ENCODE measurements around the gene PARP6. TPM values are rescaled to one million over a fixed set of nuclear protein-coding genes. Genes with fewer than 3 reads are reported as not detected.

The PARP6 gene
- total and polyA plus RNA-seq, 9 of the 15 experiments (the other 6 are each of a cell fraction or from before 2014, with no cell fraction given) = 14.8 to 83.2 (median 28.3) TPM

DNA sequence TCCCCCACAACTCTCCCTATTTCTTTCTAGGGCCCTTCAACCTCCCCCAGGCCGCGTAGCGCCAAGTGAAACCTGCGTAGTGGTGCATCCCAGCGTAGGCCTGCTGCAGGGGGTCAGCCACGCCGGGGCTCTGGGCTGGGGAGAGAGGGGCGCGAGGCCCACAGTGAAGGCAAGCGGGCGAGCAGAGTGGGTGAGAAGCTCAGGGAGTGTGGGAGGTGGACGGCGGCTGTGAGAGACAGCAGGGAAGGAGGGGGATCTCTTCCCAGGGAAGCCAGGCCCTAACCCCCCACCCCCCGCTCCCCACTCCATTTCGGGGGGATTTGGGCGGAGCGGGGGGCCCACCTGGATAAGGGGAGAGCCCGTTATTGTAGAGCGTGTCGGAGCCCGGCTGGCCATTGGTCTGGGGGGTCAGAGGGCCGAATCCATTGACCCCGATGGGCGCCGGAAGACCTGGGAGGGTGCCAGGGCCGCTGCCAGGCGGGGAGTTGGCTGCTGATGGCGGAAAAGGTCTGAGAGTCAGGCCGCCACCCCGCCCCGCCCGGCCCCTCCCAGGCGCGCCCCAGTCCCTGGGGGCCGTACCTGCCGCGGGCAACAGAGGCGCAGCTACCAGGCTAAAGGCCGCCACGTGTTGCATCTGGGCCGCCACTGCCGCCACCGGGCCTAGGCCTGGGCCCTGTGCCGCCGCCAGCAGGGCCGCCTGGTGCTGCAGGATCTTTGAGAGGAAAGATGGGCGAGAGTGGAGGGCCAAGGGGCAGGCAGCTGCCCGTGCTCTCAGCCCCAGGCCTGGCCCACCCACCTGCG is 16.6 kb upstream of the PARP6 start:
- Histone ChIP-seq H2AFZ (ENCODE audit: low read depth, low read length) (no peak overlapping the region), H3K4me3 (no peak overlapping the region), H4K20me1 (replicated peaks; ENCODE audit: control insufficient read depth, insufficient read depth, low read length) (peaks cover 4% of the 10 kb centered on the region; the same call in 1 of the 2 replicates), H3K9ac (ENCODE audit: insufficient read depth in 1 of 2, low read depth in 2 of 2, low read length in 2 of 2) (no peak overlapping the region), H3K79me2 (ENCODE audit: control insufficient read depth, insufficient read depth, low read length) (no peaks in the 10 kb centered on the region), H3K4me1 (replicated peaks in 1 of 2; ENCODE audit: control insufficient read depth in 2 of 2, insufficient read depth in 2 of 2, low read length in 2 of 2) (peaks cover 0 to 18% of the 10 kb centered on the region in 2 experiments; a peak in 2 of 5 replicates), H3K9me3 (replicated peaks; ENCODE audit: control insufficient read depth, insufficient read depth, low read depth, low read length) (no peaks in the 10 kb centered on the region), H3K27me3 (ENCODE audit: control insufficient read depth in 2 of 2, insufficient read depth in 2 of 2, low read length in 2 of 2) (peaks cover 48 to 73% of the 10 kb centered on the region in 2 experiments), H3K9me1 (ENCODE audit: control insufficient read depth, insufficient read depth, low read length) (no peaks in the 10 kb centered on the region), H3K36me3 (ENCODE audit: control insufficient read depth, insufficient read depth, low read length) (no peaks in the 10 kb centered on the region), H3K4me2 (ENCODE audit: insufficient read depth, low read length) (no peak overlapping the region), H3K27ac (ENCODE audit: extremely low read depth, low read depth, low read length) (no peak overlapping the region)
- ATAC-seq (no peak), FAIRE-seq (no peak), DNase-seq (ENCODE audit: extremely low read depth in 1 of 4, low spot score in 3 of 4) (no peak)
- in situ Hi-C loops (cut with MboI) (no loop called here), intact Hi-C loops (cut with micrococcal nuclease) (no loop called here)
- no TSS peak for BruUV-seq (replicated peaks)
- ChIA-PET POLR2A (interaction anchor here (0.6 to 1.5 kb wide), 2 partner anchors 18 to 62 kb away, joined by 3 to 4 read pairs; no protein-coding TSS in a partner anchor), CTCF (ENCODE audit: low intra/inter-chr PET ratio) (no interaction called here)
- TF ChIP-seq CHD2 (IDR thresholded peaks at IDR 0.05; ENCODE audit: low read depth, low read length) (no peak), DNMT1 (IDR thresholded peaks at IDR 0.05) (no peak), ATF2 (CRISPR knock-in tag; IDR thresholded peaks at IDR 0.05) (no peak), STAT5B (CRISPR knock-in tag; IDR thresholded peaks at IDR 0.05) (no peak), GABPA (tag; conservative IDR thresholded peaks at IDR 0.05; ENCODE audit: low read depth) (no peak), ELF4 (CRISPR knock-in tag; IDR thresholded peaks at IDR 0.05) (no peak), RBM22 (IDR thresholded peaks at IDR 0.05; ENCODE audit: low read depth, low read length, poor library complexity, severe bottlenecking) (no peak), ZBTB43 (CRISPR knock-in tag; IDR thresholded peaks at IDR 0.05) (no peak), ZNF354B (CRISPR knock-in tag; IDR thresholded peaks at IDR 0.05) (no peak), PCBP2 (IDR thresholded peaks at IDR 0.05; ENCODE audit: low read depth, low read length, poor library complexity, severe bottlenecking) (no peak), SUPT5H (IDR thresholded peaks at IDR 0.05) (no peak), ZNF696 (CRISPR knock-in tag; conservative IDR thresholded peaks at IDR 0.05) (no peak), GABPB1 (CRISPR knock-in tag; IDR thresholded peaks at IDR 0.05) (no peak), TAF9B (IDR thresholded peaks at IDR 0.05; ENCODE audit: partially characterized antibody) (no peak)
- TF ChIP-seq, protein P1, sequence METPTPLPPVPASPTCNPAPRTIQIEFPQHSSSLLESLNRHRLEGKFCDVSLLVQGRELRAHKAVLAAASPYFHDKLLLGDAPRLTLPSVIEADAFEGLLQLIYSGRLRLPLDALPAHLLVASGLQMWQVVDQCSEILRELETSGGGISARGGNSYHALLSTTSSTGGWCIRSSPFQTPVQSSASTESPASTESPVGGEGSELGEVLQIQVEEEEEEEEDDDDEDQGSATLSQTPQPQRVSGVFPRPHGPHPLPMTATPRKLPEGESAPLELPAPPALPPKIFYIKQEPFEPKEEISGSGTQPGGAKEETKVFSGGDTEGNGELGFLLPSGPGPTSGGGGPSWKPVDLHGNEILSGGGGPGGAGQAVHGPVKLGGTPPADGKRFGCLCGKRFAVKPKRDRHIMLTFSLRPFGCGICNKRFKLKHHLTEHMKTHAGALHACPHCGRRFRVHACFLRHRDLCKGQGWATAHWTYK (CRISPR knock-in tag; IDR thresholded peaks at IDR 0.05) = no peak
- WGBS (ENCODE audit: insufficient coverage, low coverage, missing lambda C conversion rate) = 22% methylated on average over 16 of the region's 49 CpGs
